ENCODE measurements around the gene OR51V1.

OR51V1 gene

DNA sequence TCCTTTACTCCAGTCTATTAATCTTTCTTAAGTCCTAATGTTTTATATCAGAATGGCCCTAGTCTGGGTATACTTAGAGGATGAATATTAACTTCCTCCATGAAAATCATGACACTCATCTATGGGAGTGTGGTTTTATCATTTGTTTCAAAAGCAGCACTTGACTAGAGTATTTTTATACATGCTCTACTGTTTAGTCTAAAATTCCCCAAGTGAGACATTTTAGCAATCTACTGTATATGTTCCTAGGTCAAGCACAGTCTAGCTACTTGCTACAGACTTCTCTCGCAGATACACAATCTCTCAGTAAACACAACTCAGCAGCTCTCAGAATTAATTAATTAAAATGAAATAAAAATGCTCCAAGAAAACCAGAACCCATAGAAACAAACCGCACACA is 29.3 kb upstream of the OR51V1 start:
- TF ChIP-seq, protein P1, sequence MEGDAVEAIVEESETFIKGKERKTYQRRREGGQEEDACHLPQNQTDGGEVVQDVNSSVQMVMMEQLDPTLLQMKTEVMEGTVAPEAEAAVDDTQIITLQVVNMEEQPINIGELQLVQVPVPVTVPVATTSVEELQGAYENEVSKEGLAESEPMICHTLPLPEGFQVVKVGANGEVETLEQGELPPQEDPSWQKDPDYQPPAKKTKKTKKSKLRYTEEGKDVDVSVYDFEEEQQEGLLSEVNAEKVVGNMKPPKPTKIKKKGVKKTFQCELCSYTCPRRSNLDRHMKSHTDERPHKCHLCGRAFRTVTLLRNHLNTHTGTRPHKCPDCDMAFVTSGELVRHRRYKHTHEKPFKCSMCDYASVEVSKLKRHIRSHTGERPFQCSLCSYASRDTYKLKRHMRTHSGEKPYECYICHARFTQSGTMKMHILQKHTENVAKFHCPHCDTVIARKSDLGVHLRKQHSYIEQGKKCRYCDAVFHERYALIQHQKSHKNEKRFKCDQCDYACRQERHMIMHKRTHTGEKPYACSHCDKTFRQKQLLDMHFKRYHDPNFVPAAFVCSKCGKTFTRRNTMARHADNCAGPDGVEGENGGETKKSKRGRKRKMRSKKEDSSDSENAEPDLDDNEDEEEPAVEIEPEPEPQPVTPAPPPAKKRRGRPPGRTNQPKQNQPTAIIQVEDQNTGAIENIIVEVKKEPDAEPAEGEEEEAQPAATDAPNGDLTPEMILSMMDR (IDR thresholded peaks at IDR 0.05; ENCODE audit: low read depth, low read length), result no peak
- TF ChIP-seq, protein P2, sequence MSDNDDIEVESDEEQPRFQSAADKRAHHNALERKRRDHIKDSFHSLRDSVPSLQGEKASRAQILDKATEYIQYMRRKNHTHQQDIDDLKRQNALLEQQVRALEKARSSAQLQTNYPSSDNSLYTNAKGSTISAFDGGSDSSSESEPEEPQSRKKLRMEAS (IDR thresholded peaks at IDR 0.05; ENCODE audit: low read depth, low read length), result no peak
- TF ChIP-seq POLR2A (IDR thresholded peaks at IDR 0.05; ENCODE audit: extremely low read depth, insufficient read length), result no peak
- TF ChIP-seq MYC (IDR thresholded peaks at IDR 0.05; ENCODE audit: low read depth, low read length), result no peak
- no peak for DNase-seq (ENCODE audit: low read depth)
- no peak overlapping the region for H3K4me3 ChIP-seq (ENCODE audit: low read depth, low read length)

DNA sequence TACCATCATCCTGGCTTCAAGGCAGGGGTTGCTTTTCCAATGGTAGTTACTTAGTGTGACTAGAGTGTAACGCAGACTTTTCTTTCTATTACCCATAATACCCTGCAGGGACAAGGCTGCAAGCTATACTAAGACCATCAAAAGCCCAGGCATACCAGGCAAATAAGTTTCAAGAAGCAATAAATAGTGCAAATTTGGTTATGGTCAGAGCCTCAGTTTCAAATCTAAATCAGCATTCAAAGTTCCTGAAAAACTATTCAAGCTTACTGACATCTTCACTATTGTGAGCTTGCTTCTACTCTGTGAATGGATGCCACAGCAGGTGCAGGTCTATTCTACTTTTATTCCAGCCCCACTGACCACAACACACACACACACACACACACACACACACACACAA is 28.9 kb upstream of the OR51V1 start:
- TF ChIP-seq, protein P1 (IDR thresholded peaks at IDR 0.05; ENCODE audit: low read depth, low read length), result no peak
- no peak for TF ChIP-seq MYC (IDR thresholded peaks at IDR 0.05; ENCODE audit: low read depth, low read length)
- no peak for TF ChIP-seq POLR2A (IDR thresholded peaks at IDR 0.05; ENCODE audit: extremely low read depth, insufficient read length)
- TF ChIP-seq, protein P2 (IDR thresholded peaks at IDR 0.05; ENCODE audit: low read depth, low read length), result no peak
- no peak for DNase-seq (ENCODE audit: low read depth)
- H3K4me3 ChIP-seq (ENCODE audit: low read depth, low read length), result no peak overlapping the region

DNA sequence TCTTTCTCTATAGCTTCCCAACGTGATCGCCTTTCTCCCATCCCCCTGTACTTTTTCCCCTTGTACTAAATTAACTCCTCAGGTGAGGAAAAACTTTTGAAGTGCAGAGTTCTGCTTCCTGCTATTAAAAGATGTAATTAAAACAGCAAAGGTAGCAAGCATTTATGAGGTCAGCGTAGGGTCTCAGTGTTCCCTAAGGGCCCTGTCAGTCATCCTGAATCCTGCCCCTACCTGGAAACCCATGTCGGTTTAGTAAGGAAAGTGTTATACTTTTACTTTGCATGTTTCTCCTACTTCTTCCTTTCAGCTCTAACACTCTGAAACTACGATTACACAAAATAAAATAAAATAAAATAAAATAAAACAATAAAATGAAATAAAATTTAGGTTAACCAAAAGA is 27.6 kb upstream of the OR51V1 start:
- H3K4me3 ChIP-seq (ENCODE audit: low read depth, low read length), result no peak overlapping the region
- TF ChIP-seq, protein P1 (IDR thresholded peaks at IDR 0.05; ENCODE audit: low read depth, low read length), result no peak
- TF ChIP-seq POLR2A (IDR thresholded peaks at IDR 0.05; ENCODE audit: extremely low read depth, insufficient read length), result no peak
- TF ChIP-seq MYC (IDR thresholded peaks at IDR 0.05; ENCODE audit: low read depth, low read length), result no peak
- TF ChIP-seq, protein P2 (IDR thresholded peaks at IDR 0.05; ENCODE audit: low read depth, low read length), result no peak
- no peak for DNase-seq (ENCODE audit: low read depth)

DNA sequence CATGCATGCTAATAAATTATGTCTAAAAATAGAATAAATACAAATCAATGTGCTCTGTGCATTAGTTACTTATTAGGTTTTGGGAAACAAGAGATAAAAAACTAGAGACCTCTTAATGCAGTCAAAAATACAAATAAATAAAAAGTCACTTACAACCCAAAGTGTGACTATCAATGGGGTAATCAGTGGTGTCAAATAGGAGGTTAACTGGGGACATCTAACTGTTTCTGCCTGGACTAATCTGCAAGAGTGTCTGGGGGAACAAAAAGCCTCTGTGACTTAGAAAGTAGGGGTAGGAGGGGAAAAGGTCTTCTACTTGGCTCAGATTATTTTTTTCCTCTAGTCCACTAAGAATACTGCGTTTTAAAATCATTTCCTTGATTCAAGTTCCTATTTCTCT is 27.2 kb upstream of the OR51V1 start:
- no peak overlapping the region for H3K4me3 ChIP-seq (ENCODE audit: low read depth, low read length)
- no peak for TF ChIP-seq POLR2A (IDR thresholded peaks at IDR 0.05; ENCODE audit: extremely low read depth, insufficient read length)
- TF ChIP-seq, protein P2 (IDR thresholded peaks at IDR 0.05; ENCODE audit: low read depth, low read length), result no peak
- TF ChIP-seq, protein P1 (IDR thresholded peaks at IDR 0.05; ENCODE audit: low read depth, low read length), result no peak
- no peak for TF ChIP-seq MYC (IDR thresholded peaks at IDR 0.05; ENCODE audit: low read depth, low read length)
- DNase-seq (ENCODE audit: low read depth), result no peak

DNA sequence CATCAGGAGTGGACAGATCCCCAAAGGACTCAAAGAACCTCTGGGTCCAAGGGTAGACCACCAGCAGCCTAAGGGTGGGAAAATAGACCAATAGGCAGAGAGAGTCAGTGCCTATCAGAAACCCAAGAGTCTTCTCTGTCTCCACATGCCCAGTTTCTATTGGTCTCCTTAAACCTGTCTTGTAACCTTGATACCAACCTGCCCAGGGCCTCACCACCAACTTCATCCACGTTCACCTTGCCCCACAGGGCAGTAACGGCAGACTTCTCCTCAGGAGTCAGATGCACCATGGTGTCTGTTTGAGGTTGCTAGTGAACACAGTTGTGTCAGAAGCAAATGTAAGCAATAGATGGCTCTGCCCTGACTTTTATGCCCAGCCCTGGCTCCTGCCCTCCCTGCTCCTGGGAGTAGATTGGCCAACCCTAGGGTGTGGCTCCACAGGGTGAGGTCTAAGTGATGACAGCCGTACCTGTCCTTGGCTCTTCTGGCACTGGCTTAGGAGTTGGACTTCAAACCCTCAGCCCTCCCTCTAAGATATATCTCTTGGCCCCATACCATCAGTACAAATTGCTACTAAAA is 26.3 kb upstream of the OR51V1 start, which contains the start of gene HBB:
HBB (minus strand) TSS at position 340 of the 579 bp plus-strand sequence; CDS start at position 290, 50 bp downstream.
- H3K4me3 ChIP-seq (ENCODE audit: low read depth, low read length), result no peak within 1 kb of the TSS
- TF ChIP-seq, protein P1 (IDR thresholded peaks at IDR 0.05; ENCODE audit: low read depth, low read length), result no peak
- TF ChIP-seq, protein P2 (IDR thresholded peaks at IDR 0.05; ENCODE audit: low read depth, low read length), result no peak
- TF ChIP-seq MYC (IDR thresholded peaks at IDR 0.05; ENCODE audit: low read depth, low read length) (no peak), POLR2A (IDR thresholded peaks at IDR 0.05; ENCODE audit: extremely low read depth, insufficient read length) (no peak)
- DNase-seq (ENCODE audit: low read depth), result no peak

Measured in NB4 (cell line).